Smooth muscle cell (in vitro differentiated cells): ENCODE data around the gene OTOP2. TPM values are rescaled to one million over a fixed set of nuclear protein-coding genes. Genes with fewer than 3 reads are reported as not detected.

ENCODE experiments used
- DNase-seq: peaks from one replicate; lab custom pipeline; 2025; ENCODE audit not compliant: unreplicated experiment; lab: John Stamatoyannopoulos, UW
- H2AFZ ChIP-seq: fragments of 200-600 bp; sonication (generic); 2 replicates; pipeline ENCODE4 v1.6.0; 2016; ENCODE audit warnings: antibody characterized with exemption, low read depth, mild to moderate bottlenecking
- H3F3A ChIP-seq: fragments of 200-600 bp; sonication (generic); 2 replicates; pipeline ENCODE4 v1.6.0; 2017; ENCODE audit warnings: antibody characterized with exemption, low read depth
- H3K27ac ChIP-seq: fragments of 200-600 bp; sonication (generic); 2 replicates; pipeline ENCODE4 v1.5.1; 2016; ENCODE audit warnings: low read depth, mild to moderate bottlenecking
- H3K27me3 ChIP-seq: fragments of 200-600 bp; sonication (generic); 2 replicates; pipeline ENCODE4 v1.6.1; 2016; ENCODE audit warnings: low read depth, mild to moderate bottlenecking
- H3K36me3 ChIP-seq: fragments of 200-600 bp; sonication (generic); 2 replicates; pipeline ENCODE4 v1.5.1; 2016; ENCODE audit warnings: low read depth
- H3K4me1 ChIP-seq: fragments of 200-600 bp; sonication (generic); 2 replicates; pipeline ENCODE4 v1.5.1; 2016; ENCODE audit warnings: low read depth
- H3K4me2 ChIP-seq: fragments of 200-600 bp; sonication (generic); 2 replicates; pipeline ENCODE4 v1.6.0; 2016; ENCODE audit warnings: mild to moderate bottlenecking
- H3K4me3 ChIP-seq: fragments of 200-600 bp; sonication (generic); 2 replicates; pipeline ENCODE4 v1.5.1; 2016; ENCODE audit warnings: mild to moderate bottlenecking
- H3K79me2 ChIP-seq: fragments of 200-600 bp; sonication (generic); 2 replicates; pipeline ENCODE4 v1.6.0; 2016; ENCODE audit warnings: low read depth, mild to moderate bottlenecking
- H3K9ac ChIP-seq: fragments of 200-600 bp; sonication (generic); 2 replicates; pipeline ENCODE4 v1.6.0; 2016; ENCODE audit warnings: low read depth
- H3K9me3 ChIP-seq: fragments of 200-600 bp; sonication (generic); replicated peaks from 2 replicates; pipeline ENCODE4 v1.5.1; 2016; ENCODE audit warnings: low read depth
- H4K20me1 ChIP-seq: fragments of 200-600 bp; sonication (generic); 2 replicates; pipeline ENCODE4 v1.6.0; 2016; ENCODE audit warnings: low read depth
- CTCF ChIP-seq: fragments of 200-600 bp; sonication (generic); IDR thresholded peaks from 2 replicates; pipeline ENCODE4 v1.5.1; 2017; ENCODE audit warnings: borderline replicate concordance, mild to moderate bottlenecking, antibody characterized with exemption; ENCODE audit not compliant: insufficient read depth, poor library complexity, severe bottlenecking
- WGBS: methylation state at CpG from one replicate; pipeline ENCODE4 v1.1.7; 2016; ENCODE audit warnings: low lambda C conversion rate; 5-methylcytosine and 5-hydroxymethylcytosine counted together
- polyA plus RNA-seq: library from polyadenylated mRNA; unstranded; fragments of >200 nt; fragmentation: Nextera tagmentation; extraction: Ambion mirVana; gene quantifications from 2 replicates; pipeline ENCODE4 v1.2.1, GENCODE V29; 2016
- total RNA-seq: library from RNA; depleted of rRNA; stranded (reverse); fragments of >200 nt; gene quantifications from 2 replicates; pipeline ENCODE4 v1.2.3, GENCODE V29; 2014

Gene OTOP2
- total and polyA plus RNA-seq, 2 experiments from 2014 or later: not detected

DNA sequence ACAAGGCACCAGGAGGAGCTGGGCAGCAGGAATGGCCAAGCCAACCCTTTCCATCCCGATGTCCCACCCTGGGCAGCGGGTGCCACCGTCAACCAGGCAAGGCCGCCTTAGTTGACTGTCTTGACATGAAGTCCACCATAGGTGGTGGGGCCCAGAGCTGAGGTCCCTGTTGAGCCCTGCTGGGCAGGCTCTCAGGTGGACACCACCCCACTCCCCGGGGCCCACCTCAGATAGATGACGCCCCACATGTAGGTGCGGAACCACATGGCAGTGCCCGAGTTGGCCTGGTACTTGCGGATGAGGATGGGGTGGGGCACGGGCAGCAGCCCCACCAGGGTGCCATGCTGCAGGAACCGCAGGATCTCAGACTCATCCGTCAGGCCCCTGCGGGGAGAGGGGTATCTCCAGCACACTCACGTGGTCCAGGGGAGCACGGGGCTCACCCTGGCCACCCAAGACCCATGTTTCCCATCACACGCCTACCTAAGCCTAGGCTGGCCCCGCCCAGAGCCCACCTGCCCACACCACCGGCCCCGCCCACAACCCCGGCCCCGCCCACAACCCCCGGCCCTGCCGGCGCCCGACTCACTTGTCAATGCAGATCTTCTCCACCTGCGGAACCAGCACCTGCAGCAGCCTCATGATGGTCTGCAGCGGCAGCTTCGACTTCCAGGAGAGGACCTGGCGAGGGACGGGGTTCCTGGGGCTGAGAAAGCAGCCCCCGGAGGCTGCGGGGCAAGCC, 27.8 kb downstream of the OTOP2 start:
- no peaks in the 10 kb centered on the region for H3K4me1 ChIP-seq
- no peak overlapping the region for H3K4me2 ChIP-seq
- H3K4me3 ChIP-seq: no peak overlapping the region
- no peak overlapping the region for H3K9ac ChIP-seq
- peaks cover 2% of the 10 kb centered on the region for H3K27me3 ChIP-seq
- no peaks in the 10 kb centered on the region for H3K36me3 ChIP-seq
- H4K20me1 ChIP-seq: no peaks in the 10 kb centered on the region
- H3K9me3 ChIP-seq: no peaks in the 10 kb centered on the region
- TF ChIP-seq CTCF: no peak
- no peak overlapping the region for H2AFZ ChIP-seq
- no peaks in the 10 kb centered on the region for H3F3A ChIP-seq
- no peak overlapping the region for H3K27ac ChIP-seq
- H3K79me2 ChIP-seq: no peaks in the 10 kb centered on the region
- no peak for DNase-seq
- WGBS: 74% methylated on average over 32 of the region's 32 CpGs

DNA sequence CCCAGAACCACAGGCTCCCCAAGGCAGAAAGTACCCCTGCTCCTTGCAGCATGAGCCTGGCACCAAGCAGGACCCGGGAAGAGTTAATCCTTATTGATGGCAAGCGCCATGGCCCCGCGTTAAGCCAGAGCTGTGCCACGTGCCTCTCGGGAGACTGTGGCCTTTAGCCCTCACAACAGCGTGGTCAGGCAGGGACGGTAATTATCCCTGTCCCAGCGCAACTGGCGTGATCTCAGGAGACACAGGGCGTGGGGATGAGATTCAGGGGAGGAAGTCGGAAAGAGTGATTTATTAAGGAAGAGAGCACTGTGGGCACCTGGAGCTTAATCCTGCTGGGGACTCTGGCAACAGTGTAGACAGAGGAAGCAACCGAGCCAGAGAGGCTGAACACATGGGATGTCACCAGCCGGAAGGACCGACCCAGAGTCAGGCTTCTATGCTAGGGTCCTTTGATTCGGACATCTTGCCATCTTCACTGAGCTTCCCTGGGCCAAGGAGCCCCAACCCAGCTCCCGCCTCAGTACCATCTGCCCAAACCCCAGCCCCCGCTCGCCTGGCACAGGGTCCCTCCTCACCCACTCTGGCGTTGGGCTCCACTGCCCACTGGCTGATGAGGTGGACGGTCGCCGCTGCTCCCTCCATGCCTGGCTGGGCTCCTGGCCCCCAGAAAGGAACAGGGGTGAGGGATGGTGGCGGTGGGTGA, 28.5 kb downstream of the OTOP2 start:
- Histone ChIP-seq H3K4me2 (no peak overlapping the region), H3K4me3 (no peak overlapping the region), H3K9ac (no peak overlapping the region), H3K79me2 (no peaks in the 10 kb centered on the region), H3F3A (no peaks in the 10 kb centered on the region), H3K27ac (no peak overlapping the region), H3K4me1 (no peaks in the 10 kb centered on the region), H3K36me3 (no peaks in the 10 kb centered on the region), H3K9me3 (no peaks in the 10 kb centered on the region), H4K20me1 (no peaks in the 10 kb centered on the region), H2AFZ (no peak overlapping the region), H3K27me3 (peaks cover 2% of the 10 kb centered on the region)
- TF ChIP-seq CTCF: no peak
- no peak for DNase-seq
- WGBS: 88% methylated on average over 24 of the region's 24 CpGs

DNA sequence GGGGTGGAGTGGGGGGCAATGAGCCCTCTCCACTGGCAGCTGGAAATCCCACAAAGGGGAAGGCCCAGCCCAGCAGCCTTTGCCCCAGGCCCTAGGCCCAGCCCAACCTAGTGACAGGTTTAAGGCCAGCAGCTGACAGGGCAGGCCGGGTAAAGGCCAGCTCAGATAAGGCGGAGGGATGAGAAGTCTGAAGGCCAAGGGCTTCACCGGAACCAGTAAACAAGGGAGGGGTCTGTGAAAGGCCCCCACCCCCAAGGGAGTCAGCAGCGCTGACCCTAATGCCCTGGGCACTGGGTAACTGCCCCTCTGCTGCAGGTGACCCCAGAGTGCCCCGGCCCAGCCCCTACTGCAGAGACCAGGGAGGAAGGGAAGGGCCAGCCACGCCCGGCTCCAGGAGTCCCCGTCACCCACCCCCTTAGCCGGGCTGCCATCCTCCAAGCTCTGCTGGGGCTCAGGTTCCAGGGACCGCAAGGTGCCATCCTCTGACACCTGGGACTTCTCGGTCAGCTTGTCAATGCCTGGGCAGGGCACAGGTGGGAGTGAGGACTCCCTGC, 29.1 kb downstream of the OTOP2 start:
- no peak overlapping the region for H2AFZ ChIP-seq
- H3K9ac ChIP-seq: no peak overlapping the region
- H3K4me1 ChIP-seq: no peaks in the 10 kb centered on the region
- 91% methylated on average over 9 of the region's 11 CpGs for WGBS
- H3K9me3 ChIP-seq: no peaks in the 10 kb centered on the region
- H3K4me2 ChIP-seq: no peak overlapping the region
- H3K4me3 ChIP-seq: no peak overlapping the region
- no peaks in the 10 kb centered on the region for H3F3A ChIP-seq
- H3K27ac ChIP-seq: no peak overlapping the region
- H3K27me3 ChIP-seq: no peaks in the 10 kb centered on the region
- TF ChIP-seq CTCF: no peak
- DNase-seq: no peak
- H3K36me3 ChIP-seq: no peaks in the 10 kb centered on the region
- H3K79me2 ChIP-seq: no peaks in the 10 kb centered on the region
- H4K20me1 ChIP-seq: no peaks in the 10 kb centered on the region
